K562 (cell line): ENCODE results near the gene TTC33. TPM values are rescaled to one million over a fixed set of nuclear protein-coding genes. Genes with fewer than 3 reads are reported as not detected.

ENCODE experiments used
- ATAC-seq: fragments of 200-7000 bp; cut with Tn5 transposase; 3 replicates; pipeline ENCODE4 v1.9.1; 2020; ENCODE audit warnings: moderate library complexity
- BruUV-seq: library from RNA; stranded (reverse); fragments of 400-500 nt; replicated peaks from 2 replicates; lab custom pipeline; 2021; lab: Mats Ljungman, UMichigan
- CTCF ChIA-PET: fragments of 300-600 bp; formaldehyde crosslinking; extraction: SDS; loops from one replicate; lab custom pipeline; 2021; ENCODE audit warnings: low intra/inter-chr PET ratio; lab: Yijun Ruan, JAX
- POLR2A ChIA-PET: fragments of 300-600, 350-650 bp; sonication (Branson Sonifier 250); formaldehyde crosslinking; extraction: SDS; loops from one replicate; lab custom pipeline; 2021; ENCODE audit warnings: antibody characterized with exemption, inconsistent platforms; lab: Yijun Ruan, JAX
- DNase-seq, 4 experiments: peaks; one replicate each; pipeline versions ENCODE4 v3.0.0 to v3.0.0-alpha.2; 2011 to 2018; ENCODE audit warnings: low spot score in 3 of 4, mixed read lengths in 3 of 4; ENCODE audit errors: extremely low read depth in 1 of 4
- FAIRE-seq: peaks from 2 replicates; lab custom pipeline; 2011; peaks lifted over from hg19 to GRCh38; lab: Jason Lieb, UNC
- H2AFZ ChIP-seq: 2 replicates; pipeline ENCODE4 v1.6.0; 2011; ENCODE audit warnings: low read depth, low read length, control low read depth, inconsistent platforms
- H3K27ac ChIP-seq: fragments of 200-600 bp; 3 replicates; pipeline ENCODE4 v1.8.0; 2011; ENCODE audit warnings: low read depth, mild to moderate bottlenecking, control low read depth, inconsistent platforms, low read length, moderate library complexity, mixed read lengths; ENCODE audit errors: extremely low read depth
- H3K27me3 ChIP-seq, 2 experiments: fragments of 300-600 bp in 1 of 2; 2 replicates in 1 of 2; 3 replicates in 1 of 2; pipeline versions ENCODE4 v1.6.0 to v1.8.0; 2011; ENCODE audit warnings: inconsistent platforms in 2 of 2, low read length in 2 of 2, mild to moderate bottlenecking in 1 of 2, mixed read lengths in 1 of 2, moderate library complexity in 1 of 2; ENCODE audit not compliant: control insufficient read depth in 2 of 2, insufficient read depth in 2 of 2
- H3K36me3 ChIP-seq: fragments of 300-600 bp; 3 replicates; pipeline ENCODE4 v1.8.0; 2011; ENCODE audit warnings: mild to moderate bottlenecking, low read length, inconsistent platforms; ENCODE audit not compliant: control insufficient read depth, insufficient read depth
- H3K4me1 ChIP-seq, 2 experiments: fragments of 200-600 bp in 1 of 2; replicated peaks in 1 of 2; 2 replicates in 1 of 2; 3 replicates in 1 of 2; pipeline versions ENCODE4 v1.5.1 to v1.8.0; 2011; ENCODE audit warnings: inconsistent platforms in 2 of 2, low read length in 2 of 2, mild to moderate bottlenecking in 1 of 2, mixed read lengths in 1 of 2, moderate library complexity in 1 of 2; ENCODE audit not compliant: control insufficient read depth in 2 of 2, insufficient read depth in 2 of 2
- H3K4me2 ChIP-seq: 2 replicates; pipeline ENCODE4 v1.6.1; 2011; ENCODE audit warnings: low read length, control low read depth, inconsistent platforms, mixed read lengths; ENCODE audit not compliant: insufficient read depth
- H3K4me3 ChIP-seq: fragments of 200-600 bp; sonication (generic), shearing (Covaris generic); 2 replicates; pipeline ENCODE4 v1.5.1; 2016; ENCODE audit warnings: control low read depth, inconsistent platforms
- H3K79me2 ChIP-seq: fragments of 200-600 bp; 3 replicates; pipeline ENCODE4 v1.8.0; 2011; ENCODE audit warnings: low read length, inconsistent platforms; ENCODE audit not compliant: control insufficient read depth, insufficient read depth
- H3K9ac ChIP-seq, 2 experiments: 2 replicates each; pipeline versions ENCODE4 v1.6.0 to v1.6.1; 2011; ENCODE audit warnings: low read depth in 2 of 2, low read length in 2 of 2, control low read depth in 1 of 2, inconsistent platforms in 1 of 2, mild to moderate bottlenecking in 1 of 2, mixed read lengths in 1 of 2; ENCODE audit not compliant: insufficient read depth in 1 of 2
- H3K9me1 ChIP-seq: one replicate; pipeline ENCODE4 v1.6.0; 2011; ENCODE audit warnings: inconsistent platforms, mild to moderate bottlenecking, low read length, moderate library complexity; ENCODE audit not compliant: control insufficient read depth, insufficient read depth
- H3K9me3 ChIP-seq: replicated peaks from 2 replicates; pipeline ENCODE4 v1.5.1; 2011; ENCODE audit warnings: low read depth, low read length, inconsistent platforms; ENCODE audit not compliant: control insufficient read depth, insufficient read depth
- H4K20me1 ChIP-seq: replicated peaks from 2 replicates; pipeline ENCODE4 v1.6.1; 2011; ENCODE audit warnings: low read length, inconsistent platforms, mixed read lengths; ENCODE audit not compliant: control insufficient read depth, insufficient read depth
- DPF2 ChIP-seq: fragments of 450-650 bp; IDR thresholded peaks from 2 replicates; pipeline ENCODE4 v1.6.1; 2016
- MAFK ChIP-seq: IDR thresholded peaks from 2 replicates; pipeline ENCODE4 v1.6.1; 2011; ENCODE audit warnings: low read length, improper control_type of control experiment
- NFIC ChIP-seq: fragments of 450-650 bp; IDR thresholded peaks from 2 replicates; pipeline ENCODE4 v1.6.1; 2017; ENCODE audit warnings: mild to moderate bottlenecking, inconsistent platforms
- RBM17 ChIP-seq: fragments of 200-400 bp; formaldehyde crosslinking; IDR thresholded peaks from 2 replicates; pipeline ENCODE4 v1.6.1; 2017; ENCODE audit warnings: low read depth, mild to moderate bottlenecking, low read length, borderline replicate concordance
- SMARCA5 ChIP-seq: fragments of 450-650 bp; IDR thresholded peaks from 2 replicates; pipeline ENCODE4 v1.6.1; 2016
- YBX1 ChIP-seq: fragments of 450-650 bp; IDR thresholded peaks from 2 replicates; pipeline ENCODE4 v1.7.1; 2016; ENCODE audit warnings: mild to moderate bottlenecking
- ZBTB2 ChIP-seq: fragments of 450-650 bp; IDR thresholded peaks from 2 replicates; pipeline ENCODE4 v1.6.1; 2016; ENCODE audit warnings: antibody characterized with exemption
- ZNF436 ChIP-seq: fragments of 250-450, 450-650 bp; sonication (Bioruptor Pico); formaldehyde crosslinking; IDR thresholded peaks from 2 replicates; pipeline ENCODE4 v1.7.0; 2020; ENCODE audit warnings: mild to moderate bottlenecking
- WGBS: fragments of 100-300 bp; shearing (Covaris generic); methylation state at CpG from one replicate; pipeline ENCODE4 v1.1.6; 2016; ENCODE audit warnings: low coverage, mixed read lengths; ENCODE audit not compliant: insufficient coverage; ENCODE audit errors: missing lambda C conversion rate; 5-methylcytosine and 5-hydroxymethylcytosine counted together
- in situ Hi-C: fragments of 300-500 bp; cut with MboI; formaldehyde crosslinking; loops from 4 replicates; pipeline ENCODE4 v1.15.0; 2018; ENCODE audit warnings: inconsistent platforms, mixed read lengths
- intact Hi-C: fragments of 100-400 bp; cut with micrococcal nuclease; formaldehyde crosslinking; loops from 2 replicates; pipeline ENCODE4 v1.14.2; 2022
- polyA plus RNA-seq, 8 experiments: library from polyadenylated mRNA; depleted of rRNA in 4 of 8; stranded (reverse) in 5 of 8; unstranded in 3 of 8; fragments of >200 nt; fragmentation: Nextera tagmentation in 2 of 8; fragmentation: Illumina TruSeq in 1 of 8; extraction: Ambion mirVana in 2 of 8; extraction: Trizol in 1 of 8; gene quantifications; 2 replicates each; pipeline versions ENCODE4 v1.2.1 to v1.2.3, GENCODE V29; 2011 to 2014; ENCODE audit warnings: inconsistent platforms in 1 of 8, missing spikeins in 1 of 8
- total RNA-seq, 7 experiments: library from RNA; depleted of rRNA in 6 of 7; stranded (reverse); fragments of >200 nt in 6 of 7; fragmentation: Illumina TruSeq in 2 of 7; extraction: Trizol in 2 of 7; gene quantifications; 2 replicates each; pipeline versions ENCODE4 v1.2.1 to v1.2.3, GENCODE V29; 2011 to 2021; ENCODE audit warnings: low replicate concordance in 1 of 7
- TF ChIP-seq, protein P1 (sequence below): sonication (generic); formaldehyde crosslinking; IDR thresholded peaks from 2 replicates; pipeline ENCODE4 v1.5.0; 2020; ENCODE audit warnings: missing genetic modification reagents

TTC33 gene
- total and polyA plus RNA-seq, 9 of the 15 experiments (the other 6 are each of a cell fraction or from before 2014, with no cell fraction given), result 11.5 to 24.9 (median 21.1) TPM

DNA sequence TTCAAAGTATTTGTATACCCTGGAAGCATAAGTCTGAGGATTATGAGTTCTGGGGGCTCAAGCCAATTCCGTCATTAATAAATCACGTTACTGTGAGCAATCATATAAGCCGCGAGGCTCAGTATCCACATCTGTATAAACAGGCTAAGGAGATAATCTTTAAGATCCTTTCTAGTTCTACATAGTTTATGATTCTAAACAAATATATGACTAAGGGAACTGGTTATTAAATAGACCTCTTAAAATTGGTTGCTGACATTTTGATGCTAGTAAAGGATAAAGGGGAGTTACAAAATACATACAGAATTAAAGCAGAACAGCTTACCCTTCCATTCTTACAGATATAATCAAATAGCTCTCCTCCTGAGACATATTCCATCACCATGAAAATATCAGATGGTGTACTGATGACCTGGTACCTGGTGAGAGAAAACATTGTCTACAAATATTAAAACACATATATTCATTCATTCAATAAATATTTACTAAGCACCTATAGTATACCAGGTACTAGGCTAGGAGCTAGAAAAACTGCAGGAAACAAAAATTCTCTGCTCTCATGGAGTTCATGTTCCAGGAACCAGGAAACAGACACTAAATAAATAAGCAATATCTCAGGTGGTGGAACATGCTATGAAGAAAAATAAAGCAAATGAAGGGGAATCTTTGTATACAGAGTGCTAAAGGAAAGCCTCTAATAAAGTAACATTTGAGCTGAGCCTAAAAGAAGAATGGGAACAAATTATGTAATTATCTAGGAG lies 19.5 kb upstream of the TTC33 start:
- POLR2A ChIA-PET, result interaction anchor here (1.1 to 2.5 kb wide), 6 partner anchors 9 to 60 kb away, joined by 3 to 6 read pairs (median 4); partner anchors contain the start of gene RPL37
- ATAC-seq, result no peak
- no TSS peak for BruUV-seq
- in situ Hi-C loops, result no loop called here
- 86% methylated on average over 4 of the region's 4 CpGs for WGBS
- no peak overlapping the region for H3K4me3 ChIP-seq
- peaks cover 62% of the 10 kb centered on the region for H3K36me3 ChIP-seq
- H3K9me1 ChIP-seq, result no peaks in the 10 kb centered on the region
- no peaks in the 10 kb centered on the region for H3K27me3 ChIP-seq
- peaks cover 35% of the 10 kb centered on the region for H3K79me2 ChIP-seq
- TF ChIP-seq SMARCA5, result no peak
- TF ChIP-seq YBX1, result no peak
- TF ChIP-seq ZBTB2, result no peak
- TF ChIP-seq NFIC, result no peak
- TF ChIP-seq DPF2, result no peak
- TF ChIP-seq, protein P1, sequence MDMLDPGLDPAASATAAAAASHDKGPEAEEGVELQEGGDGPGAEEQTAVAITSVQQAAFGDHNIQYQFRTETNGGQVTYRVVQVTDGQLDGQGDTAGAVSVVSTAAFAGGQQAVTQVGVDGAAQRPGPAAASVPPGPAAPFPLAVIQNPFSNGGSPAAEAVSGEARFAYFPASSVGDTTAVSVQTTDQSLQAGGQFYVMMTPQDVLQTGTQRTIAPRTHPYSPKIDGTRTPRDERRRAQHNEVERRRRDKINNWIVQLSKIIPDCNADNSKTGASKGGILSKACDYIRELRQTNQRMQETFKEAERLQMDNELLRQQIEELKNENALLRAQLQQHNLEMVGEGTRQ (CRISPR knock-in tag), result no peak
- no peak for TF ChIP-seq MAFK
- no peak for TF ChIP-seq ZNF436 (CRISPR knock-in tag)
- no peak for TF ChIP-seq RBM17
- TF ChIP-seq, all 486 proteins: peak for 0
- Histone ChIP-seq H4K20me1 (no peaks in the 10 kb centered on the region), H3K9ac (no peak overlapping the region), H3K9me3 (no peaks in the 10 kb centered on the region), H2AFZ (no peak overlapping the region), H3K4me1 (no peaks in the 10 kb centered on the region), H3K27ac (no peak overlapping the region), H3K4me2 (no peak overlapping the region)
- intact Hi-C loops, result no loop called here
- CTCF ChIA-PET, result interaction anchor here (0.7 kb wide), 1 partner anchor 104 kb away, joined by 3 read pairs; no protein-coding TSS in a partner anchor
- FAIRE-seq (no peak), DNase-seq (no peak)
